ENCODE results near the gene KCNG2.

DNA sequence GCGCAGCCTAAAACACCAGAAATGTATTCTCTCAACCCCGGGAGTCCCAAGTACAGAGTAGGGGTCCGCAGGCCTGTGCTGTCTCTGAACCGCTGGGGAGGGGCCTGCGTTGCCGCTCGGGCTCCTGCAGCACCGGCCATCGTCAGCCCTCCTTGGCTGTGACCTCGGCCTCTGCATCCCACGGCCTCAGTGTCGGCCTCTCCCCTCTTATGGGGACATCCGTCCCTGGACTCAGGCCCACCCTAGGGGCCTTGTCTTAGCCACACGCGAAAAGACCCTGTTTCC, 50.5 kb downstream of the KCNG2 start:
- no peak for TF ChIP-seq SALL2 (tag by site-specific recombination; IDR thresholded peaks at IDR 0.05; ENCODE audit: borderline replicate concordance)
- no peak for TF ChIP-seq REST (tag by site-specific recombination; IDR thresholded peaks at IDR 0.05)
- TF ChIP-seq YY1 (tag by site-specific recombination; IDR thresholded peaks at IDR 0.05) = no peak
